H1 (cell line): ENCODE results near the gene ABCA9. TPM values are rescaled to one million over a fixed set of nuclear protein-coding genes. Genes with fewer than 3 reads are reported as not detected.

Experiments used
- CTCF ChIA-PET: fragments of 300-600 bp; sonication (Branson Sonifier 250); formaldehyde crosslinking; loops from one replicate; lab custom pipeline; 2021; ENCODE audit not compliant: partially characterized antibody; lab: Charles Lee
- POLR2A ChIA-PET: fragments of 300-600 bp; sonication (Branson Sonifier 250); formaldehyde crosslinking; loops from one replicate; lab custom pipeline; 2021; ENCODE audit warnings: inconsistent platforms; ENCODE audit not compliant: partially characterized antibody; lab: Charles Lee
- DNase-seq, 2 experiments: peaks; one replicate each; pipeline versions ENCODE4 v3.0.0 to v3.0.0-alpha.2; 2010 to 2022; ENCODE audit warnings: low spot score in 2 of 2, low read depth in 1 of 2, mixed read lengths in 1 of 2
- FAIRE-seq: peaks from 2 replicates; lab custom pipeline; 2011; peaks lifted over from hg19 to GRCh38; lab: Jason Lieb, UNC
- H2AFZ ChIP-seq: 2 replicates; pipeline ENCODE4 v1.8.1; 2012; ENCODE audit warnings: low read length, inconsistent platforms
- H2AK5ac ChIP-seq: 2 replicates; pipeline ENCODE4 v1.6.1; 2013; ENCODE audit warnings: low read depth, low read length
- H2BK120ac ChIP-seq: replicated peaks from 2 replicates; pipeline ENCODE3; 2013; ENCODE audit warnings: low read depth, low read length, inconsistent platforms
- H2BK12ac ChIP-seq: 2 replicates; pipeline ENCODE4 v1.6.1; 2013; ENCODE audit warnings: low read depth, low read length
- H2BK15ac ChIP-seq: 2 replicates; pipeline ENCODE4 v1.6.1; 2013; ENCODE audit warnings: low read length
- H2BK20ac ChIP-seq: 2 replicates; pipeline ENCODE4 v1.6.1; 2013; ENCODE audit warnings: low read length
- H2BK5ac ChIP-seq: 2 replicates; pipeline ENCODE4 v1.6.1; 2013; ENCODE audit warnings: low read depth, low read length
- H3K14ac ChIP-seq: 2 replicates; pipeline ENCODE4 v1.6.1; 2013; ENCODE audit warnings: inconsistent platforms; ENCODE audit not compliant: insufficient read length
- H3K18ac ChIP-seq: 2 replicates; pipeline ENCODE4 v1.6.1; 2013; ENCODE audit warnings: low read length; ENCODE audit errors: extremely low read depth
- H3K23ac ChIP-seq: 2 replicates; pipeline ENCODE4 v1.6.1; 2013; ENCODE audit warnings: inconsistent platforms; ENCODE audit not compliant: insufficient read length
- H3K23me2 ChIP-seq: 2 replicates; pipeline ENCODE4 v1.6.1; 2013; ENCODE audit warnings: low read depth, low read length
- H3K27ac ChIP-seq: 2 replicates; pipeline ENCODE4 v1.6.1; 2011; ENCODE audit warnings: low read depth, low read length, inconsistent platforms
- H3K27me3 ChIP-seq, 4 experiments: replicated peaks in 1 of 4; 1 replicate in 1 of 4; 2 replicates in 3 of 4; pipeline versions ENCODE4 v1.6.1 to v1.8.1; 2011 to 2013; ENCODE audit warnings: low read length in 3 of 4, mild to moderate bottlenecking in 3 of 4, inconsistent platforms in 2 of 4, mixed read lengths in 2 of 4, moderate library complexity in 1 of 4; ENCODE audit not compliant: control insufficient read depth in 3 of 4, insufficient read depth in 3 of 4; ENCODE audit errors: extremely low read depth in 1 of 4
- H3K36me3 ChIP-seq, 4 experiments: 2 replicates each; pipeline versions ENCODE4 v1.6.1 to v1.8.1; 2011 to 2013; ENCODE audit warnings: mild to moderate bottlenecking in 4 of 4, low read length in 3 of 4, moderate library complexity in 2 of 4, control low read depth in 1 of 4, inconsistent platforms in 1 of 4; ENCODE audit not compliant: insufficient read depth in 4 of 4, control insufficient read depth in 2 of 4
- H3K4ac ChIP-seq: replicated peaks from 2 replicates; pipeline ENCODE3; 2013; ENCODE audit warnings: low read length, low read depth, mixed read lengths, inconsistent platforms; ENCODE audit not compliant: insufficient read length
- H3K4me1 ChIP-seq, 4 experiments: replicated peaks in 1 of 4; 1 replicate in 1 of 4; 2 replicates in 3 of 4; pipeline versions ENCODE4 v1.6.1 to v1.8.1; 2011 to 2013; ENCODE audit warnings: low read length in 3 of 4, inconsistent platforms in 2 of 4, mixed read lengths in 1 of 4; ENCODE audit not compliant: insufficient read depth in 4 of 4, control insufficient read depth in 3 of 4
- H3K4me2 ChIP-seq, 2 experiments: 2 replicates each; pipeline versions ENCODE4 v1.6.1 to v1.8.1; 2011 to 2013; ENCODE audit warnings: low read depth in 2 of 2, low read length in 2 of 2, control low read depth in 1 of 2, inconsistent platforms in 1 of 2, mild to moderate bottlenecking in 1 of 2; ENCODE audit not compliant: insufficient read depth in 1 of 2
- H3K4me3 ChIP-seq, 4 experiments: fragments of 200-600, 300-600 bp in 1 of 4; sonication (generic), shearing (Covaris generic), sonication (Bioruptor Twin) in 1 of 4; 2 replicates each; pipeline versions ENCODE4 v1.5.1 to v1.8.1; 2011 to 2016; ENCODE audit warnings: low read length in 4 of 4, low read depth in 3 of 4, control low read depth in 2 of 4, inconsistent platforms in 2 of 4, mild to moderate bottlenecking in 2 of 4, mixed read lengths in 1 of 4, moderate library complexity in 1 of 4; ENCODE audit not compliant: insufficient read depth in 2 of 4; ENCODE audit errors: extremely low read depth in 1 of 4
- H3K56ac ChIP-seq: replicated peaks from 2 replicates; pipeline ENCODE3; 2013; ENCODE audit warnings: low read depth, mild to moderate bottlenecking, mixed read lengths, low read length, inconsistent platforms; ENCODE audit not compliant: insufficient read length
- H3K79me1 ChIP-seq: 2 replicates; pipeline ENCODE4 v1.6.1; 2013; ENCODE audit warnings: low read depth, low read length, control low read depth
- H3K79me2 ChIP-seq, 2 experiments: 2 replicates each; pipeline versions ENCODE4 v1.6.1 to v1.8.1; 2012 to 2013; ENCODE audit warnings: low read length in 2 of 2, mild to moderate bottlenecking in 2 of 2, inconsistent platforms in 1 of 2; ENCODE audit not compliant: insufficient read depth in 2 of 2, control insufficient read depth in 1 of 2
- H3K9ac ChIP-seq, 4 experiments: replicated peaks in 1 of 4; 1 replicate in 1 of 4; 2 replicates in 3 of 4; pipeline versions ENCODE4 v1.6.1 to v1.8.1; 2011 to 2013; ENCODE audit warnings: low read depth in 3 of 4, low read length in 3 of 4, control low read depth in 2 of 4, mild to moderate bottlenecking in 2 of 4, moderate library complexity in 2 of 4, inconsistent platforms in 1 of 4; ENCODE audit errors: extremely low read depth in 1 of 4
- H3K9me3 ChIP-seq, 2 experiments: 2 replicates each; pipeline versions ENCODE4 v1.6.1 to v1.8.1; 2012 to 2013; ENCODE audit warnings: mild to moderate bottlenecking in 2 of 2, moderate library complexity in 2 of 2, control low read depth in 1 of 2, inconsistent platforms in 1 of 2, low read depth in 1 of 2, low read length in 1 of 2, mixed read lengths in 1 of 2; ENCODE audit not compliant: insufficient read depth in 2 of 2
- H4K20me1 ChIP-seq, 2 experiments: replicated peaks in 1 of 2; 2 replicates each; pipeline versions ENCODE3 to v1.8.1; 2011 to 2013; ENCODE audit warnings: inconsistent platforms in 2 of 2, low read length in 2 of 2, mild to moderate bottlenecking in 1 of 2; ENCODE audit not compliant: insufficient read depth in 2 of 2, control insufficient read depth in 1 of 2
- H4K5ac ChIP-seq: 2 replicates; pipeline ENCODE4 v1.6.1; 2013; ENCODE audit warnings: low read length, low read depth, mixed read lengths, inconsistent platforms; ENCODE audit not compliant: insufficient read length
- H4K8ac ChIP-seq: 2 replicates; pipeline ENCODE4 v1.8.0; 2013; ENCODE audit warnings: mild to moderate bottlenecking, moderate library complexity, low read length, inconsistent platforms; ENCODE audit not compliant: insufficient read depth; ENCODE audit errors: extremely low read depth
- H4K91ac ChIP-seq: replicated peaks from 2 replicates; pipeline ENCODE3; 2013; ENCODE audit warnings: low read length, mixed read lengths, inconsistent platforms; ENCODE audit not compliant: insufficient read length
- ATF2 ChIP-seq: IDR thresholded peaks from 2 replicates; pipeline ENCODE4 v1.6.1; 2012; ENCODE audit warnings: low read length, inconsistent platforms
- CREB1 ChIP-seq: IDR thresholded peaks from 2 replicates; pipeline ENCODE4 v1.6.1; 2012; ENCODE audit warnings: inconsistent platforms
- E2F6 ChIP-seq: IDR thresholded peaks from 2 replicates; pipeline ENCODE4 v1.6.1; 2012; ENCODE audit warnings: inconsistent platforms
- KDM1A ChIP-seq: fragments of 200-600, 300-600 bp; sonication (generic); IDR thresholded peaks from 2 replicates; pipeline ENCODE4 v1.7.1; 2016; ENCODE audit warnings: mild to moderate bottlenecking, low read length, borderline replicate concordance
- MAFK ChIP-seq: IDR thresholded peaks from 2 replicates; pipeline ENCODE4 v1.6.1; 2012; ENCODE audit warnings: low read depth, mild to moderate bottlenecking, improper control_type of control experiment, low read length
- POLR2A ChIP-seq, 2 experiments: IDR thresholded peaks; 1 replicate in 1 of 2; 2 replicates in 1 of 2; pipeline ENCODE4 v1.6.1; 2011; ENCODE audit warnings: low read depth in 2 of 2, low read length in 2 of 2, mild to moderate bottlenecking in 2 of 2; ENCODE audit errors: control extremely low read depth in 1 of 2
- RAD21 ChIP-seq, 2 experiments: IDR thresholded peaks in 1 of 2; conservative IDR thresholded peaks in 1 of 2; 2 replicates each; pipeline ENCODE4 v1.6.1; 2011; ENCODE audit warnings: low read depth in 2 of 2, low read length in 2 of 2, improper control_type of control experiment in 1 of 2, inconsistent platforms in 1 of 2, mild to moderate bottlenecking in 1 of 2, moderate library complexity in 1 of 2
- SIN3A ChIP-seq, 2 experiments: IDR thresholded peaks in 1 of 2; conservative IDR thresholded peaks in 1 of 2; 2 replicates each; pipeline ENCODE4 v1.6.1; 2011 to 2012; ENCODE audit warnings: low read length in 2 of 2, improper control_type of control experiment in 1 of 2, low read depth in 1 of 2, mild to moderate bottlenecking in 1 of 2
- WGBS, 2 experiments: shearing (Covaris generic) in 1 of 2; methylation state at CpG; one replicate each; pipeline versions ENCODE4 v1.1.6 to v1.1.7; 2013 to 2015; ENCODE audit warnings: low lambda C conversion rate in 2 of 2, mixed read lengths in 2 of 2, inconsistent platforms in 1 of 2, low coverage in 1 of 2, missing lambda C conversion rate in 1 of 2; ENCODE audit not compliant: insufficient replicate concordance in 2 of 2, insufficient coverage in 1 of 2, insufficient read length in 1 of 2; ENCODE audit errors: extremely low coverage in 1 of 2, missing lambda C conversion rate in 1 of 2; 5-methylcytosine and 5-hydroxymethylcytosine counted together
- polyA plus RNA-seq, 7 experiments: library from polyadenylated mRNA; depleted of rRNA in 3 of 7; stranded (reverse) in 5 of 7; unstranded in 2 of 7; fragments of >200 nt in 5 of 7; fragments of 200-250 nt in 2 of 7; gene quantifications; 1 replicate in 5 of 7; 2 replicates in 1 of 7; 4 replicates in 1 of 7; pipeline versions ENCODE4 v1.2.1 to v1.2.3, GENCODE V29; 2011 to 2013; ENCODE audit warnings: missing spikeins in 2 of 7, mixed read lengths in 2 of 7
- total RNA-seq: library from RNA; stranded (reverse); fragmentation: NEBNext Ultra II Directional; extraction: Animal tissue kit (Norgen Biotek cat#: 25700); gene quantifications from 2 replicates; pipeline ENCODE4 v1.2.1, GENCODE V29; 2021

ABCA9 gene
- total and polyA plus RNA-seq, 2 of the 8 experiments (the other 6 are each of a cell fraction or from before 2014, with no cell fraction given) = not detected

- no peak overlapping the region for H3K56ac ChIP-seq
- no peak overlapping the region for H2BK5ac ChIP-seq
- H3K9me3 ChIP-seq = no peaks in the 10 kb centered on the region
- H4K8ac ChIP-seq = no peak overlapping the region
- H2BK20ac ChIP-seq = 0 out of 2 replicates have a peak overlapping the region, but pooled peaks have one; percentile 4
- no peak overlapping the region for H2BK120ac ChIP-seq
- no peaks in the 10 kb centered on the region for H3K79me1 ChIP-seq
- no peak overlapping the region for H2AFZ ChIP-seq
- ChIA-PET POLR2A (no interaction called here), CTCF (interaction anchor here (0.7 to 1.0 kb wide), 2 partner anchors 120 to 261 kb away, joined by 3 read pairs; no protein-coding TSS in a partner anchor)
- H3K27ac ChIP-seq = no peak overlapping the region
- H3K23ac ChIP-seq = no peak overlapping the region
- no peaks in the 10 kb centered on the region for H4K20me1 ChIP-seq
- no peak overlapping the region for H3K4ac ChIP-seq
- H3K18ac ChIP-seq = no peak overlapping the region
- H3K36me3 ChIP-seq = no peaks in the 10 kb centered on the region
- no peak overlapping the region for H4K5ac ChIP-seq
- H2BK15ac ChIP-seq = no peak overlapping the region
- H2AK5ac ChIP-seq = no peak overlapping the region
- H3K23me2 ChIP-seq = no peaks in the 10 kb centered on the region
- peaks cover 0 to 1% (median 0%) of the 10 kb centered on the region in 4 experiments; a peak in 1 of 7 replicates for H3K27me3 ChIP-seq
- H3K4me1 ChIP-seq = peaks cover 0 to 5% (median 0%) of the 10 kb centered on the region in 4 experiments; a peak in 1 of 7 replicates
- FAIRE-seq = no peak
- no peak overlapping the region for H3K4me3 ChIP-seq
- no peak overlapping the region for H4K91ac ChIP-seq
- H3K9ac ChIP-seq = no peak overlapping the region
- no peak for DNase-seq
- no peaks in the 10 kb centered on the region for H3K79me2 ChIP-seq
- H3K14ac ChIP-seq = no peak overlapping the region
- H3K4me2 ChIP-seq = no peak overlapping the region
- WGBS, 2 experiments = 81% methylated on average over 9 of the region's 9 CpGs; no CpG with 5 or more reads in 1 of the 2 experiments
- H2BK12ac ChIP-seq = 0 out of 2 replicates have a peak overlapping the region, but pooled peaks have one; percentile 55
- TF ChIP-seq E2F6 (no peak), SIN3A (conservative IDR thresholded peaks at IDR 0.05 in 1 of 2, IDR thresholded peaks at IDR 0.05 in 1 of 2; ENCODE audit: low read depth in 1 of 2, low read length in 2 of 2) (no peak), CREB1 (no peak), ATF2 (no peak), KDM1A (no peak), MAFK (no peak), RAD21 (IDR thresholded peaks at IDR 0.05 in 1 of 2, conservative IDR thresholded peaks at IDR 0.05 in 1 of 2; ENCODE audit: low read depth in 2 of 2, low read length in 2 of 2) (no peak), POLR2A (IDR thresholded peaks at IDR 0.05; ENCODE audit: control extremely low read depth in 1 of 2, low read depth in 2 of 2, low read length in 2 of 2) (no peak)
Measured at GRCh38 chr17:68924793-68925720, 135.7 kb downstream of the ABCA9 start.
